HG03025 (cell line): Measurements from ENCODE around the gene RAPGEF5.

ENCODE experiments used
- ATAC-seq: cut with Tn5 transposase; IDR thresholded peaks from one replicate; pipeline ENCODE4 v1.9.1; 2021; ENCODE audit warnings: mild to moderate bottlenecking, moderate library complexity; ENCODE audit not compliant: unreplicated experiment, low FRiP score

RAPGEF5 gene

GRCh38 chr7:22174574-22174953 is 182.4 kb downstream of the RAPGEF5 start:
- ATAC-seq = no peak

DNA sequence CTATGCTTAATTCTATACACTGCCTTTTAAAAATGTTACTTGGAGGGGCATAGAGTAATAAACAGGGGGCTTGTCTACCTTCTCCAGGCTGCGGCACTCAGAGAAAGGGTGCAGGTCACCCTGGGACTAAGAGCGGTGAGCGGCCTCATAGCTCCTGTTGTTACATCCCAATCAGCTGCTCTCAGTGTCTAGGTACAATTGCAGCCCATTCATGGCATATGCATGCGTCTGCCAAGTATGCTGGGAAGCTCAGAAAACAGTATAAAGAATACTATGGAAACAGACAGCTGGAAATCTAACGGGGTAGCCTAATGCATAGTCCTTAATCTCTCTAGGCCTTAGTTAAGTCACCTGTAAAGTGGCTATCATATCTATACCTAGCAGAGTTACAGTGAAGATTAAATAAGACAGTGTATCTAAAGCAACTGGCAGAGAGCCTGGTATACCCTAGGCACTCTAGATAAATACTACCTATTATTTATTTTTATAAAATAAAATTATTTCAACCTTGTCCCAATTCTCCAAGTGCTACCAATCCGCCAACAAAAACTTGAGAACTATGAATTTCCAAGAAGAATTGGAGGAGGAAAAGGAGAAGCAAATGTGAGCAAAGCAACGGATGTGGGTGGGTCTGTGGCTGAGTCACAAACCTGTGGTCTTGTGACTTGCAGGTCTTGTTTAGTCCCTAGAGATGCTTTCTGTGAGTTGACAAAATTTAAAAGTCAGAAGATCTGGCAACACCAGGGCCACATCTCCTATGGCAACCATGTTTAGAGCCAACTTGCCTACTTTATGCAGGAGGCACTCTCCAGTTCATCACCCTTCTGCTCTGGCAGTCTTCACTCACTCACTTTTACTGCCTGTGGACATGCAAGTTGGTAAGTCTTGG is 183.0 kb downstream of the RAPGEF5 start:
- no peak for ATAC-seq

DNA sequence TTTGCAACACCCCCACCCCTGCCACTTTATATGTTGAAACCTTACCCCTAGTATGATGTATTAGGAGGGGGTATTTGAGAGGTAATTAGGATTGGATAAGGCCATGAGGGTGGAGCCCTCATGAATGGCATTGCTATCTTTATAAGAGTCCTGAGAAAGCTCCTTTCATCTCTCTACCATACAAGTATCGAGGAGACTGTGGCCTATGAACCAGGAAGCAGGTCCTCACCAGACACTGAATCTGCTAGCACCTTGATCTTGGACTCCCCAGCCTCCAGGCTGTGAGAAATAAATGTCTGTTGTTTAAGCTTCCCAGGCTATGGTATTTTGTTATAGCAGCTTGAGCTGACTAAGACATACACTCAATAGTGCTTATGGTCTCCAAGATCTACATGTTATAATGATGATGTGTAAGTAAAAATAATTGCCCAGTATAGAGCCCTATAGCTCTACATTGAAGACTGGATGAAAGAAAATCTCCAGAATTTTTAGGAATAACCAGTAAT is 188.8 kb downstream of the RAPGEF5 start:
- ATAC-seq = no peak

DNA sequence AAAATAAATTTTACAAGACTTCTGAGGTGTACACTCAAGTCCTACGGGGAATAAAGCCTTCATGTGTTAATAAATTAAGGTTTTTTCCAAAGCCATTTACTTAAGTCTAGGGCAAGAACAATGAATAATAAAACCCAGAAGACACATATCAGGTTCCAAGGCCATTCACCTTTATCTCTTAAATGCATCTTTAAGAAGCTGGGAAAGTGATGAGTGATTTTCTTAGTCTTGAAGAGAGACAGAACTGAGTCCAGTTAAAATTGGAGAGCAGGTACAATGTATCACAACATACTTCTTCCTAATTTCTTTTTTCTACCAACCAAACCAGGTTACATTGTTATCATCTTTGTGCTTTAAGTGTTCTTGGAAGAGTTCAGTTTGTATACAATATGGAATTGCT is 189.5 kb downstream of the RAPGEF5 start:
- ATAC-seq = no peak

DNA sequence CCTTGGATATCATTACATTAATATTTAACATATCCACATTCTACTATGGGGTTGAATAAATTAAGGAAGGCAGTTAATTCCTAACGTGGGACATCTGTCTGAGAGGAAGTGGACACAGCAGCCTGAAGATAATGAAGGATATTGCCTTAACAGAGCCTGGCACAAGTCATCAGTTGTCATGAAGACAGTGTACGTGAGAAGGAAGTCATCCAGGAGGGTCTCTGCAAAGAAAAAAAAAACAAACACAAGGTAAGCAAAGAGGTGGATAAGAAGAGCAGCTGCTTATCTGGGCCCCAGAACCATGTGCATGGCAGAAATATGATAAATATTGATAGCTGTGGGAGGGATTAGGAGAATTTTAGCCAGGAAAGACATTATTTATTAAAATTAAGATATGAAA is 190.0 kb downstream of the RAPGEF5 start:
- no peak for ATAC-seq

- ATAC-seq = no peak
Observed at GRCh38 chr7:22159341-22159740, 197.6 kb downstream of the RAPGEF5 start.

DNA sequence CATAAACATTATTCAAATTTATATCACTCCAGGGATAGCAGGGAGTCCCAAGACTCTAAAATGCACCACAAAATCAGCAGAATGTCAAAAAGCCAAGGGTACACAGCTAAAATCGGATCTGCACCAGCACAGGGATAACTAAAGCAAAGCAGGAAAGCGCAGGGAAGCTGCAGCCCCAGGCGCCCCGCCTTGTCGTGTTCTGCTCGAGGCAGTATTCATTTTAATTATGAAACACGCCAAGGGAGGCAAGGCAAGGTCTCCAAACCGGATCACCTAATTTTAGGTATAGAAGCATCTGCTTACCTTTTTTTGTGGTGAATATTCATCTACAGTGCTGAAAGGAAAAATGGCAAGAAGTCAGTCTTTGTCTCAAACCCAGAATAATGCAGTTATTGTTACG is 199.4 kb downstream of the RAPGEF5 start:
- no peak for ATAC-seq

DNA sequence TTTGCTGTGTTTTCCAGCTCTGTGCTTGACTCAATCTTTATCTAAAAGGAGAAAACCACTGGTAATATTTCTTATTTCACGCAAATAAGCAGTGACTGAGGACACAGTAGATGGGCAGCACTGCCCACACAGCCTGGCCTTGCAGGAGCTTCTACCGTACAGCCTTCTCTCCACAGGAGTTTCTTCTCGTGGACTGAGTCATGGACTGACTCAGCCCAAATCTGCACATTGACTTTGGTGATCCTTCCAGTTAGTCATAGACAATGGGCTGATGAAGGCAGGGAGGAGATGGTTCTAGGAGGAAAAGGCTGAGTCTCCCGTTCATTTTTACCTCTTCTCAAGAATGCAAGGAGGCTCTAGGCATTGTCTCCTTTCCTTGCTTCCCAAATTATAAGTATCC is 200.7 kb downstream of the RAPGEF5 start:
- ATAC-seq = no peak

GRCh38 chr7:22154143-22154529 is 202.8 kb downstream of the RAPGEF5 start:
- ATAC-seq = no peak

DNA sequence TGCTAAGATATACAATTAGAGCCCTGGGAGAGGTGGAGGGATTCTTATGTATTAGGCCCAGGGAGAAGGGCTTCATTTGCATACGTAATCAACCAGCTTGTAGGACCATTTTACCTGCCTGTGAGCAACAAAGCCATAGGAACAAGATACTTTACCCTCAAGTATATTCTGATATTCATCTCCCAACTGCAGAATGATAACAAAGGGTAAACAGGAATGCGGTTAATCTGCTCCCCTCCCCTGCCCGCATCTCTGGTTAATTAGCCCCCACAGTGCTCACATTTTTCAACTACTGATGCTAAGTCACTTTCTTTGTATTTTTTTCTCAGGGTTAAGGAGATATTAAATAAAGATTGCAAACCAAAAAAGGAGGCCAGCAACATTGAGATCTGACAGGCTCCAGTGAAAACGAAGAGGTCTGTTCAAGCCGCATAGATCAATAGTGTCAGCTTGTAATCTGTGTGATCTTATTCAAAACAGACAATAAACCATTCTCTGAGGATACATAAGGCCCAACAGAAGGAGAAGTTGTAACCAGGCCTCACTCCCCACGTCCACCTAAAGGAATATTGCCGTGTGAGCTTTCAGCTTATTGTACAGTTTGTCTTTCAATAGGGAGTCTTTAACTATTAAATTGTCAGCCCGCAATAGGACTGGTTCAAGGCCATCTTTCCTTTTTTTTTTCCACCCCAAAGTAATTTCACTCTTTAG is 203.4 kb downstream of the RAPGEF5 start:
- ATAC-seq = no peak

- ATAC-seq = no peak
Observed at GRCh38 chr7:22152690-22153089, 204.3 kb downstream of the RAPGEF5 start.

- ATAC-seq = no peak
Observed at GRCh38 chr7:22151901-22152300, 205.1 kb downstream of the RAPGEF5 start.

DNA sequence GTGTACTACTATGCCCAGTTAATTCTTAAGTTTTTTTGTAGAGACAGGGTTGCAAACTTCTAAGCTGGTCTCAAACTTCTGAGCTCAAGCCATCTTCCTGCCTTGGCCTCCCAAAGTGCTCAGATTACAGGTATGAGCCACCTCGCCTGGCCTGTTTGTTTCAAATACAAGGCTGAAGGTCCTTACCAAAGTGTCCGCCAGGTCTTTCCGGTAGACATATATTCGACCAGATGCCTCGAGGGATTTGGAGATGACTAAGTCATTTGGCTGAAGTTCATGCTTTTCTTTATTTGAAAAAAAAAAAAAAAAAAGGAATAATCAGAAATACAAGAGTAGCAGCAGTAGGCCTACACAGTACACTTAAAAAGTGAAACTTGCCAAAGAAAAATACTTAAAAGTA is 206.7 kb downstream of the RAPGEF5 start:
- ATAC-seq = no peak

DNA sequence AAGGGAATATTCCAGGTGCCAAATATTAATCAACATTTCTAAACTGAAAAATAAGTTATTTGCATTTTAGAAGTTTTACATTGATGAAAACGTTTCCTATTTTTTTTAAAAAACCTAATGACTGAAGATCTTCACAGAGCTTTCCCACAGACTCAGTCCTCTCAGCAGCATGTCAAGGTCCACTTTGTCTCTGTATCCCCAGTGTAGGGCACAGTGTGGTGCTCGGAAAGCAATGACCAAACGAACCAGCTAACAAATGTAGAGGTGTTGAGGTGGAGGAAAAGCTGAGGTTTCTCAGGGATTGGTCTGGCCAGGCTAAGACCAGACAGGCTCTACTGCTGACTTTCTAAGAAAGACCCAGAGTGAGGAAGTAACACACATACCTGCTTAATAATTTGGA is 209.1 kb downstream of the RAPGEF5 start:
- no peak for ATAC-seq

GRCh38 chr7:22146961-22147512 is 209.9 kb downstream of the RAPGEF5 start:
- no peak for ATAC-seq

- no peak for ATAC-seq
Observed at GRCh38 chr7:22144950-22145349, 212.0 kb downstream of the RAPGEF5 start.

- no peak for ATAC-seq
Observed at GRCh38 chr7:22143491-22143890, 213.5 kb downstream of the RAPGEF5 start.

DNA sequence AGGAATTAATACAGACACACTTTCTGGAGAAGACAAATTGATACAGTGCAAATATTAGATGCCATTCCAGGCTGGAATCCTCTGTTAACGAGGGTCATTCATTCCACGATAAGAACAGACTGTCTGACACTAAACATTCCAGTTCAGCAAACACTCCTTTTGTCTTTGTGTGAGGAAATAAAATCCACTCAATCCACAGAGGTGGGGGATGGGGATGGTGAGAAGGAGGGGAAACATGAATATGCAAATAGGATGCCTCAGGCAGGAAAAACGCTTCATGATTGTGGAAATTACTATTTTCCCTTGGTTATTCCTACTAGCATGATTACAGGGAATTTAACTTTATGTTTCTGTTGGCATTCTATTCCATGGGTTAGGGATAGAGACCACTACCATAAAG is 214.4 kb downstream of the RAPGEF5 start:
- ATAC-seq = no peak

DNA sequence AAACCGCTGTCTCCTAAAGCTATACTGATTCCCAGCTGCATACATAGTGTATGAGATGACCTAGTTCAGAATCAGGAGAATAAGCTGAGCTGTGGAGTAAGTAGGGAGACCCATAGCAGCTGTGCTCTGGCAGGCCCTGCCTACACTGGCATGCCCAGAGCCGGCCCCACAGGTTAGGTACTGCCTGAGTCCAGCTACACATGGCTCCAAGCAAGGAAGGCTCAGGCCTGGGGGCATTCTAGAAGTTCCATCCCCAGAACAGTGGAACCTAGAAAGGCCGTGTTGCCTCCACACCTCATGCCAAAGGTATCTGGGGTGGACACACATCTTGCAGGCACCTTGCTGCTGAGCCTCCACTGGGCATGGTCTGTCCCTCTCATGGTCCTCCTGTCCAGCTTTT is 215.6 kb downstream of the RAPGEF5 start:
- ATAC-seq = no peak

DNA sequence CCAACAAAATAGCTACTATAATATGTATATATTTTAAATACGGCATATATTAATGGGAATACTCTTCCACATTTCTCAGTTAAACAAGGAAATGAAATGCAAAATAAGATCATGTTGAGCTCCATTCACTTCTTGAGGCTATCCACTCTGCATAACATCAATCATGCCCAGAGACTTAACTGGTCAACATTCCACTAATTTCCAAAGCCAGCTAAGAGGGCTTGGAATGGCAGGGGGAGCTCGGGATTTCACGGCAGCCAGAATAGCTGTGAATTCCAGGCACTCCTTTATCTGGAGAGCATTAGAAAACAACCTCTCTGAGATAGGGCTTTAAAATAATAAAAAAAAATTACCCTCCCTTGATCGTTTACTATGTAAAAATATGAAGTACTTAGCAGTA is 216.4 kb downstream of the RAPGEF5 start:
- ATAC-seq = no peak

DNA sequence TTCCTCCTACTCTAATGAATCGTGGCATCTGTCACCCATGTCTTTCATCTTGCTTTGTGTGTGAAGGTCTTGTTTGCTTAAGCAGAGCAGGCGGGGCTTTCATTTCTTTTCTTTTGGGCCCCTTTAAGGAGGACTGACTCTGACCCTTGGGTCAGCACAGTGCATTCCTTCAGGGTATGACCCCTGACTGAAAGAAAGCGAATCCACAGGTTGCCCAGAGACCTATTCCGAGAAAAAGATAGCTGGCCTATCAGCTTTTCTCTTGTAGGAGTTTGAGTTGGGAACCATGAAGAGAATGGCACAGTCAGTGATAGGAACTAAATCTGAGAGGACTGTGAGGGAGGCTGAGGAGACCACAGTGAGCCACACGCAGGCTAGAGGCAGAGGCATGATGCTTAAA is 218.1 kb downstream of the RAPGEF5 start:
- ATAC-seq = no peak
